NCI-H1092 (cell line): ENCODE data around the gene PARD3B.

ENCODE experiments used
- DNase-seq: peaks from one replicate; lab custom pipeline; 2025; lab: John Stamatoyannopoulos, UW

Gene PARD3B

DNA sequence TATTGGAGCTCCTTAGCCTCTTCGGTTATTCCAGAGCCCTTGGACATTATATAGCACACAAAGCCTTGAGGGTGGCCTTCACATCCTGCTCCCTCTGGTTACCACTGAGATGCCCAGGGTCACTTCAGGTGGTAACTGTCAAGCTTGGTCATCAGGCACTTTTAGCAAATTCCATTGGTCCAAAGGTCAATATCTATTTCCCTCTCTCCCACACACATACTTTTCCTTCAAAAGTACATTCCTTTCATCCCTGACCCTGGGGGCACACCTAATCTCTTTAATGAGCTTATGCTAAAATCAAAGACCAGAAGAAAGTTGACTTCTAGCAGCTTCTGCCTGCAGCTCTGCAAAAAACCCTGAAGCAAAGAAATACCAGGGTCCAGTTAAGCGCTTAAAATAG is 965.1 kb downstream of the PARD3B start:
- no peak for DNase-seq

DNA sequence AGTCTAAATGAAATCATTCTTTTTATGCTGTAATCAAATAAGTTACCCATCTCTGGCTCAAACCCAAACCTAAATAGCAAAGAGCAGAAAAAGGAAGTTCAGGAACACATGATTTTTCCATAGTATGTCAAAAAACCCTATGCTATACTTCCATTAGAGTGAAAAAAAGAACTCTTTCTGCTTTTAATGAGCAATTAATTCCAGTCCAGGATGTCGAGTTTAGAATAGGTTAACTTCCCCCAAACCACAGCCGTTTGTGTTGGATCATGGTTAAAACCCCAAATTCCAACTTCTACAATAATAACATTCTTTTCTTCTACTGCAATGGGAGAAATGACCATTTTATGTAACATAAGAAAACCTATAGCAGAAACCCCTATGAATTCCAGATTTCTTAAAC is 965.9 kb downstream of the PARD3B start:
- DNase-seq: no peak

DNA sequence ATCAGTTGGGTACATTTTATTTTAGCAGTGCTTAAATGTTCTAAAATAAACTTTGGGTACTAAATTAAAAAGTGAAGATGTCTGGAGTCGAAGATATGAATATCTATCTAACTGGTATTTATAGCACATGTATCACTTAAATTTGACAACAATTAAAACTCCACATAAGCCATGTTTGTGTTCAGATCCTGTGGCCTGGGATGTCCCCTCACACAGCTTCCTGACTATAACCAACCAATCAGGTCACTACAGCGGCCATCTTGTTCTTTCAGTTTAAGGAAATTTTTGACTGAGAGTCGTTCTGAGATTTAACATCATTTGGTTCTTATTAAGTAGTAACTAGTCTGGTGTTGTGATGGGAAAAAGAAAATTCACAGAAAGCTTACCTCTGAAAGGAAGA is 966.4 kb downstream of the PARD3B start:
- DNase-seq: no peak

DNA sequence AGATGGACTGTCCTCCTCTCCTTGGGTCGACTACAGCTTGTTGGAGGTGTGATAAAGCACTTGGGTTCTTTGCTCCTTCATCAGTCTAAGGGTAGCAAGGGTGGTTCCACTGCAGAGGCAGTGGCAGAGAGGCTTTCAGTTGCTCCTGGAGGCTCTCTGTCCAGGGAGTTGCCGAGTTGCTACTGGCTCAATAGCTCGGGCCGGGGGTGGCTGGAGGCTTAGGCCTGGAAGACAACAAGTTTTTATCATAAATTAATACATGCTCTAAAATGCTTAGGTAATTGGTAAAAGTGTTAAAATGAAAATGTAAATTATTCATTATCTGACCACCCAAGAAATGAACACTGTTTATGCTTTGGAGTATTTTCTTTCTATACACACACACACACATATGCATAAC is 975.0 kb downstream of the PARD3B start:
- DNase-seq: no peak

DNA sequence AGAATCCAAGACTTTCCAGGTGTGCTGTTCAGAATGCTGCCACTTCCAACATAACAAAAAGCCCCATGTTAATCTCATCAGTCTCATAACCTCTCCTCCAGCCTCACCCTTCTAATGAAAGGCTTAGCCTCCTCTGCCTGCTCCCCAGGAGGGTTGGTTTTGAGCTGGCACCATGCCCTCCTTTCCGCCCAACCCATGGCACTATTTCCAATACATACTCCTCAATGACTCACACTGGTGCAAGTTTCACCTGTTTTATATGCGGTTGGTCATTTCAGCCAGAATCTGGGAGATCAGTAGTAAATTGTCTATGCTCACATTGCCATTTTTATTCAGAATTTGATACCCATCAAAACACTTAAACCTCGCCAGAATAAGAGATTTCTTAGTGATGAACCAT is 979.4 kb downstream of the PARD3B start:
- no peak for DNase-seq

DNA sequence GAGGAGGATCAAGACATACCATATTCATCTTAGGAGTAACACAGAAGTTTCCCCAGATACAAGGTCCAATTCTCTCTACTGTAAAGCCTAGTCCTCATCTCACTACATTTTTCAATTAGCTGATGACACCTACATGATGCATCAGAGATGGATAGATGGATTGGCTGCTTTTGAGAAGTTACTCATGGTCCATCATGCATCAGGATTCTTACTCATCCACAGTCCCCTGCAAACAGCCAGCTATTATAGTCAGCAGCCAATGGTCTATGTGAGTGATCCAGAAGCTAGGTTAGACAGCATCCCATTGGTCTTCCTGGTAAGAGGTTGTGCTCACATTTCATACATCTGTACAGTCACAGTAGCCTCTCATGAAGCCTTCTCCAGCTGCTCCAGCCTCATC is 982.5 kb downstream of the PARD3B start:
- no peak for DNase-seq

DNA sequence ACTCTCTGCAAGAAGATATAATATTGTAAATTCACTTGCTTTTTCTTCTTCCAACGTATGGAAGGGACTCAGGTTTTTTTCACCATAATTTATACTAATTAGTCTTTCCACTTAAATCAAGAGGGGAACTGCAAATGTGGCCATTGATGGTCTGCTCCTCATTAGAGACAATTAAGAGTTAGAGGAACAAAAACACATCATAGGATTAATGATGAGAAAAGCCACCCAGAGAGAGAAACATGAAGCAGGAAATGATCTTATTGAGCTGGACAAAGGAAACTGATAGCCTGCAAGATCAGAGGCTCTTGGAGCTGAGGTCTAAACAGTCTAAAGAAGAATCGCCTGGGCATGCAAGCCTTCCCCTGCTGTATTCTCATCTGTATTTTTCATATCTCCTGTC is 985.8 kb downstream of the PARD3B start:
- DNase-seq: no peak

DNA sequence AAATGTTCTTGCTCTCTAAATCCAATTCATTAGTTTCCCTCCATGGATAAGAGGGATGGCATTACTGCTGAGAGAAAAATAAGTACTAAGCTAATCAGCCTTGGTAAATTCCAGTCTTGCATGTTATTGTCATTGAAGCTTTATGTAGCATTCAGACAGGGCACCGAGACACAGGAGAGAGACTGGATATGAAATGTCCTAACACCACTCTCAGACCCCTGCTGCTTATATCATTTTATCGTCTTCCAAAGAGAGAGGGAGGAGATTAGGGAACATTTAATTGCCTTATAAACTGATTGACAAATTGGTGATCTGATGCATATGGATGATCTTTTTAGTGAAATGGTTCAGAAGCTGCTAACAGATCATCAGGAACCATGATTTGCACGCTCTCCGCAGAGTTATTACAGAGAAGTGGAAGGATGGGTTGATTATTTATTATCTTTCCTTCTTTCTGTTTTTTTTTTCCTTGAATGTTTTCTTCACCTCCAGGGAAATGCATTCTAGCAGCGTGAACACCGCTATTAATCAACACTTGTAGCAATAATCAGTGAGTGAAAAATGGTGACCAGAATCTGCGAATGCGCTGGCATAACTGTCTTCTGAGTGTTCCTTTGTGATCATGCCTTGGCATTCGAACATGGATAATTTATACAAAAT is 986.3 kb downstream of the PARD3B start:
- no peak for DNase-seq

DNA sequence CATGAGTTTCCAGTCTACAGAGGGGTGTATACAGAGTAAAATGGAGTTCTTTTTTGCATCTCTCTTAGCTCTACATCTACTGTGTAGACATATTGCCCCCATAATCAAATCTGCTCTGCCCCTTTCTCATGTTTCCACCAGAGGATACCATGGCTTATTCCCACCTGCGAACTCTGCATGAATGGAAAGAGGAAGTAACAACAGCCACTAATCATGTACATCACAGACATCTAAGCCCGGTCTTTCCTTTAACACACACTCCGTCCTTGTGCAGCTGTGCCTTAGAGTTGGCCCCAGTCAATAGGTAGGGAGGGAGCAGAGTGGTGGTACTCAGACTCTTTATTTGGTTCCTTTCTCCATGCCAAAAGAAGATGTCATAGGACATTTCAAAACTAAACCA is 989.7 kb downstream of the PARD3B start:
- no peak for DNase-seq

DNA sequence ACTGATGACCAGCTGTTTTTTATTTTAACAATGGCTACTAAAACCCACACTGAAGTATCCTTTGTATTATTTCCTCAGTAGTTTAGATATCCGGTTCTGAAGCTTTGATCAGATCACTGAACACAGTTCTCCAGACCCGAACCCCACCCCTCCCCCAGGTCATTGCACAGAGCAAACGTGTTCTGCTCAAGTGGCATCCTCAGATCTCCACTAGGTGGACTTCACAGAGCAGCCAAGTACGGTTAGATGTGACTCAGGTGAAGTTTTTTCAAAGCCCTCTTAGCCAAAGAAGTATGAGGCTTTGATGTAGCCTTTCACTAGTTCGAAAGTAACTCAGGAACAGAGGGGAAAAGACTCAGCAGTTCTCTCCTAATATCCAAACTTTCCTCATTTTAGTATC is 994.3 kb downstream of the PARD3B start:
- no peak for DNase-seq

DNA sequence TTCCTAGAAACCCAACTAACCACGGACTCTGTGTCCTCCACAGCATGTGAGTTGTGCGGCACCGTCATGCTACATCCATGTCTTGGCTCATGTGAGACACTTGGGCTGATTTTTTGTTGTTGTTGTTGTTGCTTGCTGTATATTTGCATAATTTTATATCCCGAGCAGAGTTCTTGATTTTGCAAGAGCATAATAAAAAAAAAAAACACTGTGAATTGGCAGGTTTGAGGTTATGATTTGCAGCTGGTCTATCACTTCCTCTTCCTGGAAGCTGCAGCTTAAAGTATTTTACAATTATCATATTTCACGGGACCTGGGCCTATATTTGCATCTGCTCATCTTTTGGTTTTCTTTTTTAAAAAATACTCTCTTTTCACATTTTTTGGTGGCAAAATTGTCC is 994.8 kb downstream of the PARD3B start:
- DNase-seq: no peak

DNA sequence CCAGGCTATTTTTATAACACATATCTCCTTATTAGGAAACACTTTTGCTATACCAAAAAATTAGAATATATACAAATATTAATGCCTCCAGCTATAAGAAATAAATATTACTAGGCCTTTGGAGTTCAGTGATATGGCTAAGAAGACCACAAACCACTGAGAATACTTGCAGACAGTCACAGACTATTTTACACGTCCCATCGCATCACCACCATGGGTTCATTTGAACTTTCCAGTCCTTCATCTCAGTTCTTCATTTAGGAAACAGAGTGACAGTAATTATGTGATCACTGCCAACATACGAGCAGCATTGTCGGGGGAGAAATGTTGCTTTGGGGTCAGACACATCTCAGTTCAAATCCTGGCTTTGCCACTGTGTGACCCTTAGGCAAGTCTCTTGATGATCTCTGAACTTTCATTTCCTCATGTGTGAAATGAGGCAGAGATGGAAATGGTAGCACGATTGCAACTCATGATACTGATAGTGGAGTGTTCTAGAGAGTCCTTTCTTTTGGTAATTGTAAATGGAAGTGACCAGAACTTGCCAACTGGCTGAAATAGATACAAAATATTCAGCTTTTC is 998.1 kb downstream of the PARD3B start:
- no peak for DNase-seq

DNA sequence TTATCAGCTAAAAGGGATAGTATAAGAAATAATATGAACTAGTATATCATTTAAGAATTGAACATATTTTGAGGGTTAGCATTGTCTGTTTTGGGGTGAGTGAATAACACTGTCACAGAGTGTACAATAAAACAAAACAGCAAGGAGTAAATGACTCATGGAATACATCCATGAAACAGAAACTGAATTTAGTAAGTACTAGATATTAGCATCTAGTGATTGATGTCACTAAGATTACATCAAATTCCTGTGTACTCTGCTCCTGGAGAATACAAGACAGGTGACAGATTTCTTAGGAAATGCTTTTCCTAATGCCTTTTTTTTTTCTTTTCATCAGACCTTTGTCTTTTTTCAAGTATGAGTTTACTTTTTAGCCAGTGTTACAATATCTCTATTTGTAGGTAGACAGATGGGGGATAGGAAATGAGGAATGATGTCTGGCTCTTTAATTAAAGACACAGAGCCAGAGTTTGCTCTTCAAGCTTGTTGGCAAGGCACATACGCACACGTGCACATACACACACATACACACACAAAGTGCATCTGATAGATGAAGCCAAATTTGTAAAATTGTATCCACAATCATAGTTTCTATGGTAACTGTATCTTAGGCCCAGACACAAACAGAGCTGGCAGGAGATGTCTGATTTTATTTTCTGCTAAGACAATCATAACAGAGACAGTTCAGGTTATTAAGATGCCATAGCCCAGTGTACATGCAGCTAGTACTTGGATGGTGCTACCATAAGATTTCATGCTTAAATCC is 998.8 kb downstream of the PARD3B start:
- DNase-seq: no peak

DNA sequence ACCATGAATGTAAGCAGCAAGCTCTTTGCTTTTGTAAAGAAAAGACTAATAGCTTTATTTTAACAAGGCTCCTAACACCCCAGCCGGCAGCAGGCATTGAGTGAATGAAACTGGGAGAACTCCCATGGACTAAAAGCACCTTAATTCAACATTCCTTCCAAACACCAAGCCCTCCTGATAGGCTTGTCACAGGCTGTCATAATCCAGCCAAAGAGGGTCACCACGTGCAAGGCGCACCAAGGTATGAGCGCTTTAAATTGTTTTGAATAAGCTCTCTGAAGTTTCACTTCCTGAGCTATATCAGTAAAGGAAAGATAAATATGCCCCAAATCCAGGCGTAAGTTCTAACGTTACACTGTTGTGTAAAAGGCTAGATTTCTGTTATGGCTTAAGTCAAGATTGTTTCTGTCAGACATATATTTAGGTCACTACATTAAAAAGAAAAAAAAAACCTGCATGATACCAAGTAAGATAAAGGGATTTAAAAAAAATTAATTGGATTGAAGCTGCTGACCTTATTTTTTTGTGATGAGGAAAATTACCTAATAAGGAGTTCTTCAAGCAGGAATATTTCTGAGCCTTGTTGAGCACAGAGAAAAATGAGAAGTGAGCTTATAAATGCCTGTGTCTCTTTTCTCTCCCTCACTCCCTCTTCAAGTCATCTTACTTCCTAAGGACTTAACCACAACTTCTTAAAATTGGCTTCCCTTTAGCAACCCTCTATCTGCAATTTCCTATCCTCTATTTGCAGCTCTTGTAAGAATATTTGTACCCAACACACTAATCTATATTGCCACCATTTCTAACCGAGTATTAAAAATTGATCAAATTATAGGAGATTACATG is 1000.9 kb downstream of the PARD3B start:
- DNase-seq: no peak

DNA sequence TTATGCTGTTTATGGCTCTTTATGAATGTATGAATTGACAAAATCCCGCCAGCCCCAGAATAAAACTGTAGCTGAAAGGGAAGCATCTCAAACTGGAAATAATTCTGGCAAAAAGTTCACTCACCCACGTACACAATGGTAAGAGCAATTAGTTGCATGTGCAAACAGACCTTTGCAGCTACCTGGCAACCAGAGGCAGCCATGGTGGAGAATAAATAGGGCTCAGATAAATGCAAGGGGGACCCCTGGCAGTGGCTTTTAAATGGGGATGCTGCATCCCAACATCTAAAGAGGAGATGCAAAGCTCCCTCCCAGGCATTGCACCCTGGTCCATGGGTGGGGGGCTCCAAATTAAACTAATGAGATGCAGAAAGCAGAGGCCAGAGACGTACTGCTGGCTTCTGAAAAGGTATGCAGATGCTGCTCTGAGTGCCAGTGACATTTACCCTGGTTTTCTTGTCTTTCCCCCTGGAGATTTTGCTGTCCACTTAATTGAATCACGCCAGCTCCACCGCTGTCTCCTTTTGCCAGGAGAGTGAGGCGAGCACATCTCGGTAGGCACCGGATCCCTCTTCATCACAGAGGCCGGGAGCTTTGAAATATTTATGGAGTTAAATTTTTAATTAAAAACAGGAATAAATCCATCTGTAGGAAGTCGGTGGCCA is 1010.4 kb downstream of the PARD3B start:
- no peak for DNase-seq

DNA sequence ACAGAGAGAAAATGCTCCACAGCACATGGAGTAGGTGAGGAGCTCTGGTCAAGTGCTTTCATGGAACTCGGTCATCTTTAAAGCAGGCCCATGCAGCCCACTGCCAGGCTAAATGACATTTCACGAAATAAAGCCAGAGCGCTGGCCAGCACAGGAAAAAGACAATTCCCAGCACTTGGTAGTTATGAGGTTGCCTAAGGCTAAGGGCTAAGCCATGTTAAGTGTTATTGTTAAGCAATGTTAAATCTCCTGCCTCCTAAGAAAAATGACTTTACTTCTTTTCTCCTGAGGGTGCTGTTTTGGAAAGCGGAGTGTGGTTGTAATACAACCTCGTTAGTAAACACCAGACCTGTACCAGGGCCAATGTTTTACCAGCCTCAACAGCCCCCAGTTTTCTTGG is 1011.1 kb downstream of the PARD3B start:
- no peak for DNase-seq

DNA sequence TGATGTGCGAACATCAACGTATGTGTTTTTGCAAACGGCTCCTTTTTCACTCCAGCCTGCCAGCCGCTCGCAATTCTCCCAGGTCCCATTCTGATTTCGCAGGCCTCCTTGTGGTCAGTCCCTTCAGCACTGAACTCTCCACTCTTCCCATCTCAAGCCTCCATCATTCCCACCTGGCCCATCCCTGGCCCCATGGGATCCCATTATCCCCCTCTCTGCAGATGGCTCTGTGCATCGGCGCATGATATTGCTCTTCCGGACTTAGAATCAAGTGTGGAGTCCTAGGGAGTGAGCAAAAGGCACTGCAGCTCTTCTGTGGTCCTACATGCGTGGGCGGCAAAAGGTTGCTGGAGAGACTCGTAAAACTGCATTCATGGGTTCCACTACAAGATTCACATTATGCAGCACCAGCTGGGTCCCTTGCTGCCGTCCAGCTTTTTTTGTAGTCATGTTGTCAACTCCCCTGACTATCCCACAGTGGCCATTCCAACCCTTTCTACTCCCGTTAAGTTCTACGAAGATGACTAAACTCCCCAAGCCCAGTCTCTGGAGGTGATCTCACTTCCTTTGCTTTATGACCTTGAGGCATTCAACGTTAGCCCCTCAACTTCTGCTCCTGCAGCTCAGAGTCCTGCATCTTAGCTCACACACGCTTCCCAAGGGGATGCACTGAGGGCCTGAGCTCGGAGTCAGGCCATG is 1011.7 kb downstream of the PARD3B start:
- DNase-seq: no peak

DNA sequence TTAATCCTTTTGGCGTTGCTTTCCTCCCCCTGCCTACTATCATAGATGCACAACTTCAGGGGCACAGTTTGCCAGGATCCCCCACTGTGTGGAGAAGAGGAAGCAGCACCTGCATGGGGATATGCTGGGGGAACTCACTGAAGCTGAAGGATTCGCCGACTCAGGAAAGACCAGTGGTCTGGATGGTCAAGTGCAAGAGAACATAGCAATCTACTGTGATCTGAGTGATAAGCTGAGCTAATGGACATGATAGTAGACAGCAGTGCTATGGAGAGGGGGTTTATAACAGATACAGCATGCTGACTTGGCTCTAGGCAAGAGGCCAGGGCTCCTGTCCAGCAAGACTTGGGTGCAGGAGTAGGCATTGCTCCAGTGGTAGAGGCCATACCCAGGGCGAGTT is 1012.6 kb downstream of the PARD3B start:
- no peak for DNase-seq

DNA sequence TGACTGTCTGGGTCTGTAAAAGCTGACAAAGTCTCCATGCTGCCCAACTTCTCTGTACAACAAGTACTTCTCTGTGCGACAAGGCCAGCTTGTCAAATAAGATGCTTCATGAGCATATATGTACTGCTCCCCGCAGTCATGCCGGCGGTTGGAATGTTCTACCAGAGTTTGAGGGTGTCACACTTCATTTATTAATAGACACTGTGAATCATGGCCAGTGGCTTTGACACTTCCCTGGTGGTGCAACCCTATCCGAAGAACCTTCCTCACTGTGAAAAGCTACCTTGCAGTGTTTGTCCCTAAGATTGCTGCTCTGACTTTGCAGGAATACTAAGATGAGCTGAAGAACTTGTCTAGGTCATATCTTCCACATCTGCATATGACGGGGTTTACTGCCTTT is 1016.2 kb downstream of the PARD3B start:
- no peak for DNase-seq

DNA sequence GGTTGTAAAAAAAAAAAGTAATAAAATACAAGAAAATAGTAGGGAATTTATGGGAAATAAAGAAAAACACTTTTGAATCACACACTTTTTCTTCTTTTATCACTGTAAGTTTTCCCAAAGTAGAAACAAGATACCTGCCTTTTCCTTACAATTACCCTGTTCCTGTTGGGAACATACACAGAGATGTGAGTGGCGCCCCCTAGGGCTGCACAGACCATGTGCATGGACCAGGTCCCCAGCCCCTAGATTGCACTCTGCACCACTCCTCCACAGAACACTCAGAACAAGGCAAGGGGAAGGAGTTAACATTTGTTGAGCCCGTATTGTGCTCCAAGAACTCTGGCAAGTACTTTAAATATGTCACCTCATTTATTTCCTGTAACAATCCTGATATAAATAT is 1018.4 kb downstream of the PARD3B start:
- no peak for DNase-seq

DNA sequence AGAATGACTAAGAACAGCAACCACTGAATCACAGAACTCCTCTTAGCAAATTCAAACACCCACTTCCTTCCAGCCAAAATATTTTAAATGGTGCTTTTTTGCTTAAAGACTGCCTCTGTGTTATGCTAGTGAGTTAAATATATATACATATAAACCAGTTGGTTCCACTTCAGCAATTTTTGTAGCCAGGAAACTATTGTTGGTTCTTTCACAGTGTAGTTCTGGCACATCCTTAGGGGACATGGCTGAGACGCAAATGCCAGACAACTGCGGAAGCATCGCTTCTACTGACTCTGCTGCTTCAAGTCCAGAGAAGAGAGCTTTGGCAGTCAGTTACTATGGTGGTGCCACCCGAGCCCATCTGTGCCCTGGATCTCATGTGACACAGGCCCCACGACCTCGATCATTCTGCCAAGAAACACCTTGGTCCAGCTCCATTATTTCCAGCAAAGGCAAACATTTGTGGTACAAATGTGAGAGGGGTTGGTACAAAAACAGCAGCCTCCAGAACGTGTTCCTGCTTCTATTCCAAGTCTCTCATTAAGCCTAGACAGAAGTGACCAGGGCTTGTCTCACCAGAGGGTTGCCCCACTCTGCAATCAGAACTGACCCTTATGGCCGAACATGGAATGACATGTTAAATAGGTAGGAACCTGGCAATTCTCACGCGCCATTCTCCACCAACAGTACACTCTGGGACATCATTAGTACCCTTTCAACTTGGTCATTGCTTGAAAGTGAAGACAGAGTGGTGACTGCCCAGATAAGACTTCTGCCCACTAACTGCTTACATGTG is 1019.3 kb downstream of the PARD3B start:
- no peak for DNase-seq
